Epithelial cell of proximal tubule (primary cell): ENCODE data around the gene CDCA8. TPM values are rescaled to one million over a fixed set of nuclear protein-coding genes. Genes with fewer than 3 reads are reported as not detected.

Source experiments
- DNase-seq: peaks from one replicate; pipeline ENCODE4 v3.0.0-alpha.2; 2011; ENCODE audit warnings: low read depth
- H3K4me3 ChIP-seq: 2 replicates; pipeline ENCODE4 v1.5.1; 2011; ENCODE audit warnings: low read depth, mild to moderate bottlenecking, low read length
- CTCF ChIP-seq: conservative IDR thresholded peaks from 2 replicates; pipeline ENCODE4 v1.5.1; 2012; ENCODE audit warnings: low read depth, mild to moderate bottlenecking, low read length
- total RNA-seq: library from RNA; depleted of rRNA; stranded (reverse); fragments of >200 nt; gene quantifications from 2 replicates; pipeline ENCODE4 v1.2.3, GENCODE V29; 2015

The CDCA8 gene
- total RNA-seq, 1 donor from 2014 or later, result 42.2 TPM

GRCh38 chr1:37724575-37724974, 32.3 kb downstream of the CDCA8 start:
- TF ChIP-seq CTCF, result no peak
- H3K4me3 ChIP-seq, result no peak overlapping the region
- DNase-seq, result no peak

DNA sequence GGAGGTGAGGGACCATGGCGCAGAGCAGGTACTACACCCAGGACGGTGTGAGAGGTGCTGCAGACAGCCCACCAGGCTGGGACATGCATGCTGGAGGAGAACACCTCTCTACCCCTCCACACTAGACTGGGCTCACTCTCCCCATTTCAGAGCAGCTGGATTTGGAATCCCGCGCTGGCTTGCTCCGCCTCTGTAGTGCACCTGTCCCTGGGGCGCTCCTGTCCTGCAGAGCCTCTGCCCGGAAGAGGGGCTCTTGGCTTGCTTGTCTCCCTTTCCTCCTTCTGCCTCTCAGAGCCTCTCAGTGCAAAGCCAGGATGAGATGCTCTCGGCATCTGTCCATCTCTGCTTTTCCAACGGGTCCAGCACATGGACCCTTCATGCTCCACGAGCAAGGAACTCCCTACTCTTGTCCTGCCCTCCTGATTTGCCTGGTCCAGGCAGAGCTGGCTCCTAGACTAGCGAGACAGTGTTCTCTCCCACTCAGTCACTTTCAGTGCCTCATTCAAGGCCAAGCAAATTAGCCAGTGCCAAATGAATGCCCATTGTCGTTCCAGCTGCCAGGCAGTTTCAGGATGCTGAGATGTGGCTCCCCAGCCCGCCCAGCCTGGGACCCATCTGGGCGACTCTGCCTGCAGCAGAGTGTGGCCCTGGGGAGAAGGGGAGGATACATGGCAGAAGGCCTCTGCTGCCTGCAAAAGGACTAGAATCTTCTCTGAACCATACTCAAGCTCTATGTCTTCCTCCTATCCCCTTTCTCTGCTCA, 33.7 kb downstream of the CDCA8 start:
- DNase-seq, result no peak
- H3K4me3 ChIP-seq, result no peak overlapping the region
- TF ChIP-seq CTCF, result no peak

DNA sequence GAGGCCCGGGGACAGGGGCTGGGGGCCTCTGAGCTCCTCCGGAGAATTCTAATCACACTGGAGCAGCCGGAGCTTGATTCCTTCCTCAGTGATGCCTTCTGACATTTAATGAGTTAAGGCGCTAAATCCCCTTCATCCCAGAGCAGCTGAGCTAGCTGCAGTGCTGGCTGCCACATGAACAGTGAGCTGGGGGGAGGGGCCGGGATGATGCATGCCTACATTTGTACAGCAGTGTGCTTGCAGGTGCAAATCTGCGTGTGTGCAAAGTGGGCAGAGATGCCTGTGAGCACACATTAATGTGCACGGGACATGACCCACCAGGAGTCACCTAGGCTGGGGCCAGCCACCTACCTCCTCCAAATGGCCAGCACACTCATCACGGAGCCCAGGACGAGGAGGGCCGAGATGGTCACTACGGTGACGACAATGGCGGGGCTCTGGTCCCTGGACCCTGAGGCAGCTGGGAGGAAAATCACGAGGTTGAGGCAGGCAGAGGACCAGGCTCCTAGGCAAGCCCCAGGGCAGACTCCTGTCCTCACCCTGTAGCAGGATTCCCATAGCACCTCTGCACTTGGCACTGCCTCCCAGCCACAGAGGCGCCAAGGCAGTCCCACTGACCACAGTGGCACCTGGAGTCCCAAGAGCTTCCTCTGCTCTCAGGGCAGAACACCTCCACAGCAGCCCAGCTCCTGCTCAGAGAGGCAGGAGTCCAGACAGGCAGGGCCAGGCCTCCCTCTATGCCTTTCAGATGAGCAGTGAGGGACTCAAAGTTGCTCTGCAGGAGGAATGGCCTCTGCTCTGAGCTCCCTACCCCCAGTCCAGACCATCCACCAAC, 34.7 kb downstream of the CDCA8 start:
- DNase-seq, result no peak
- H3K4me3 ChIP-seq, result no peak overlapping the region
- no peak for TF ChIP-seq CTCF

DNA sequence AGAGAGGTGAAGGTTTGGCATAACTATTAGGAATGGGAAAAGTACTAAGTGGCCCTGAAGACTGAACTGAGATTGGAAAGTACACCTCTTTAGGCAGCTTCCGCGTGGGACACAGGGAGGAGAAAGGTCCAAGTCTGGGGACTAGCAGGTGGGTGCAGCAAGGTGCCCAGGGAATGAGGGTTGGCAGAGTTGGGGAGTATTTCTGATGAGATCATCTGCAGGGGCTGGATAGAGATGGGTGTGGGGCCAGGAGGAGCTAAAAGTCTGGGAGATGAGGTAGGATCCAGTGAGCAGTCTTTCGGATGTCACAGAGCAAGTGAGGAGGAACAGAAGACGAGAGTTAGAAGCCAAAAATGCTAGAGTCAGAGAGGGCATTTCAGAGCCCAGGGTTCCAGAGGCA, 36.1 kb downstream of the CDCA8 start:
- H3K4me3 ChIP-seq, result no peak overlapping the region
- DNase-seq, result no peak
- TF ChIP-seq CTCF, result no peak

- TF ChIP-seq CTCF, result no peak
- H3K4me3 ChIP-seq, result no peak overlapping the region
- DNase-seq, result no peak
These were observed 38.1 kb downstream of the CDCA8 start for GRCh38 chr1:37730376-37730775.

- DNase-seq, result no peak
- no peak overlapping the region for H3K4me3 ChIP-seq
- no peak for TF ChIP-seq CTCF
These were observed 39.1 kb downstream of the CDCA8 start for GRCh38 chr1:37731312-37732019.
